Stimulated activated CD4-positive, alpha-beta T cell treated with anti-CD3 and anti-CD28 coated beads, TNF-alpha, amount 100 ng/mL, for 48 hours (primary cell): Measurements from ENCODE around the gene PRKAG1.
"Not testable (repeated sequence)": the region's sequence is repeated elsewhere in the genome, so short reads cannot be mapped to it uniquely, and the experiment has no call there.

Source experiments
- DNase-seq, 3 donors: peaks; one replicate each; pipeline ENCODE4 v3.0.0-alpha.2; 2020; ENCODE audit warnings: low read depth in 3 of 3

Gene PRKAG1

DNA sequence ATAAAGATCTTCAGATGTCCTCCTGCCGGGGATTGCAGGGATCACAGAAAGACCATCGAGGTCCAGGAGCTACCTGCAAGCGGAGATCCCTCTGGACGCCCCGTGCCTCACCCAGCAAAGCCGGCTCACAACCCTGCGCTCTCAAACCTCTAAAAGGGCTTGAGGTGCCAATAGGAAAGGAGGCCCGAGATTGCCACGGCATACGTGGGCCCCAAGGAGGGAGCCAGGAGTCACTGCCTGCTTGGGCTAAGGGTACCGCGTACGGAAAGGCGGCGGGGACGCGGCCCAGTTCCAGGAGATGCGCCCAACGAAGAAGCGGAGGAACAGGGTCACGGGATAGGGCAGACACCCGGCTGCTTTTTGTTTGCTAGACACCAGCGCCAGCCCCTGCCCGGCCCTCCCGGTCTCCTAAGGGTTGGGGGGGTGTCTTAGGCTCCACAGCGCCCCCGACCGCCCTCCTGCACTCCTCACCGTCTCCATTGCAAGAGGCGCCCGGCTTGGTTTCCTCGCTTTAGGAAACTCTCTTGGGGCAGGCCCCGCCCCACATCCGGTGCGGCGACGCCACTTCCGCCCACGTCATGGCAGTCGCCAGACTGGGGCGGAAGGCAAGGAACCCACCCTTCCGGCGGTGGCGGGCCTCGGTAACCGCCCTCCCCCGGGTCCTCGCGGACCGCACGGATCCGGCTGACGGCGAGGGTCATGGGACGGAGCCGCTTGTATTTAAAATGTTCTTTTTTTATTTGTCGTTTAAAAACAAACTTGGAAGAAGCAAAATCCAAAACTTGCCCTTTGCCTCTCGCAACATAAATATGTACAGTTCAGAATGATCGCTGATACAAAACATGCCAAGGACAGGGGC is at the start of gene PRKAG1:
TSS of gene PRKAG1 (minus strand) at position 516 of the 859 bp plus-strand sequence. CDS start at position 480, 36 bp downstream.
- DNase-seq = peak; percentile 86 to 90 (median 88)

DNA sequence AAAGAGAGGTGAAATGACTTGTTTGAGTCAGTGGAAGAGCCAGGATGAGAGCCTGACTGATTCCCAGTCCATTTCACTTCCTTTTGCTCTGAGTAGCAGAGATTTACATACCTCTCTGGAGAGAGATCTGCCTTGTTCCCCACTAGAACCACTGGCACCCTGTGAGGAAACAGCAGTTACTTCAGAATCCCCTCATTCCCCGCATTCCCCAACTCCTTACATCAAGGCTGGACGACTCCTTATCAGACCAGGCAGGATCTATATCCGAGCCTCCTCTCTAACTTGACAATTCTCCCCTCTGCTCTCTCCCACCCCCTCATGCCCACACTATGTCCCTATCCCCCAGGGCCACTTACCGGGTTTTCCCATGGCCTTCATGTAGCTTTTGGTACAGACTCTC is 47.5 kb upstream of the PRKAG1 start:
- no peak for DNase-seq

DNA sequence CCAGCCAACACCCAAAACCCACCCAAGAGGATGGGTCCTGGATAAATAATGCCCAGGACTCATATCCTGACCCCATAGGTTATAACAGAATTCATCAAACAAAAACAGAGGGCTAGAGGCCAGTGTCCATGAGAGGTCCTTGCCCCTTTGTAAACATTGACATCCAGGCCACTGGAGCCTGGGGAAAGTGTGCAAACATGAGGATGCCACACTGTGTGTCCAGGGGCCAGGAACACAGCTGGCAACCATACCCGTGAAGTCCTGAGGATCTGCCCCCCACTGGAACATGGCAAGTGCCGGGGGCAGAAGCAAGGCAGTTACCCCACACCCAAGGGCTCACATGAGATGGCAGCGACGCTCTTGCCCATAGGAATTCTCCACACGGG is 46.2 kb upstream of the PRKAG1 start:
- no peak for DNase-seq

DNA sequence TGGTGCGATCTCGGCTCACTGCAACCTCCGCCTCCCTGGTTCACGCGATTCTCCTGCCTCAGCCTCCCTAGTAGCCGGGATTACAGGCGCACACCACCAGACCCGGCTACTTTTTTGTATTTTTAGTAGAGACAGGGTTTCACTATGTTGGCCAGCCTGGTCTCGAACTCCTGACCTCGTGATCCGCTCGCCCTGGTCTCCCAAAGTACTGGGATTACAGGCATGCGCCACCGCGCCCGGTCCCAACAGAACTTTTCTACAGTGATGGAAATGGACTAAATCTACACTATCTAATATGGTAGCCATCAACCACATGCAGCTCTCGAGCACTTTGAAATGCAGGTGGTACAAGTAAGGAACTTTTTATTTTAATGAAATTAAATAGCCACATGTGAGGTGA is 43.3 kb upstream of the PRKAG1 start:
- DNase-seq = not testable (repeated sequence)

DNA sequence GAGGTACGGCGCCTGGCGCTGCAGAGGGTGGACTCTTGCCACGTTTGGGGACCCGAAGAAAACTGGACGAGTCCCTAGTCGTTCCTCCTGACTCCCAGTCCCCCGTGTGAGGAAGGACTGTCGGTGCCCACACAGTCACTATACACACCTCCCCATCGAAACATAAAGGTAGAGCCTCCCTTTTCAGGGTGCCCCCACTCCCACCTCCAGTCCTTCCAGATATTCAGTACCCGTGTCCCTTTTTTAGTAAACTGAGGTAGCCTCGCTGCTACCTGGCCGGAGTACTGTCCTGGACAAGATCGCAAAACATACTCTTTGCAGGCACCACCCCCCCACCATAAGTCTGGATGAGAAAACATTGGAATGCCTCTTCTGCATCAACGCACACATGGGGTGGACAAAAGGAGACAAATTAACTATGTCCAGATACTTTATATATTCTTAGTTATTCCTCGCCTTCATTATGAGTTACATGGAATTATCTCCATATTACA is 42.6 kb upstream of the PRKAG1 start:
- DNase-seq = no peak

DNA sequence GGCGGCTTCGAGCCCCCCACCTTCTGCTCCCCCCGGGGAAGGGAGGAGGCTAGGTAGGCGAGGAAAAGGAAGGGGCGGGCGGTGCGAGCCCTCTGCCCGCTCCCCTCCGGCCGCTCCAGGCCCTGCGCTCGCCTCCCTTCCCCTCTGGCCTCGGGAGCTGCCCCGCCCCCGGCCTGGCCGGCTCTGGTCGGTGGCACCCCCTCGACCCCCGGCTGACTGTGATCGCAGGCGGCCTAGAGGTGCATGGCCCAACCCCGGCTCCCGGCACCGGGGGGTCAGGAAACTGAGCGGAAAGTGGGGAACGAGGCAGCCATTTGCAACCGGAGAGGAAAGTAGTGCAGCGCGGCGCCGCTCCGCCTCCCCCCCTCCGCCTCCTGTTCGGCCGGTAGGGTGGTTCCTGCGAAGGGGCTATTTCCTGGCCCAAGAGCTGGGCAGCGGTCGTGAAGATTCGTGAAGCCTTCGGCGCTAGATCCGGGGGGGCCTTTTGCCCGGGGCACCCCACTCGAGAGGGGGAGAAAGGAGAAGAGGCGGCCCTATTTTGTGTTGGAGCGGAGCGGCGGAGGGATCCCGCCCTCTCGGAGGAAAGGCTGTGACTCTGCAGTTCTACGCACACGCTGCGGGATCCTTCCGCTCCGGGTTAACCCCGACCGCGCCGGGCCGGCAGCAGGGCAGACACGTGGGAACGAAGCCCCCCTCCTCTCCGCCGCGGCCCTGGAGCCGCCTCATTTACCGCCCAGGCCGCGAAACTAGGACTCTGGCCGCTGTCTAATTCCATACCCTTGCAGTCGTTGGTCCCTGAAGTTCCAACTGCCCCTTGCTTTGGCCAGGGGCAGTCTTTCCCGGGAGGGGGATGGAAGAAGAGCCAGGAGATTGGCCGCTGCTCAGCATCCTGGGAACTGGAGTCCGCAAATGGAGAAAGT is 41.9 kb upstream of the PRKAG1 start, which contains the start of gene KMT2D:
TSS of gene KMT2D (minus strand) at position 558 of the 920 bp plus-strand sequence. CDS start 5,470 bp downstream, outside the sequence.
- DNase-seq = peak; percentile 81 to 85 (median 85)

DNA sequence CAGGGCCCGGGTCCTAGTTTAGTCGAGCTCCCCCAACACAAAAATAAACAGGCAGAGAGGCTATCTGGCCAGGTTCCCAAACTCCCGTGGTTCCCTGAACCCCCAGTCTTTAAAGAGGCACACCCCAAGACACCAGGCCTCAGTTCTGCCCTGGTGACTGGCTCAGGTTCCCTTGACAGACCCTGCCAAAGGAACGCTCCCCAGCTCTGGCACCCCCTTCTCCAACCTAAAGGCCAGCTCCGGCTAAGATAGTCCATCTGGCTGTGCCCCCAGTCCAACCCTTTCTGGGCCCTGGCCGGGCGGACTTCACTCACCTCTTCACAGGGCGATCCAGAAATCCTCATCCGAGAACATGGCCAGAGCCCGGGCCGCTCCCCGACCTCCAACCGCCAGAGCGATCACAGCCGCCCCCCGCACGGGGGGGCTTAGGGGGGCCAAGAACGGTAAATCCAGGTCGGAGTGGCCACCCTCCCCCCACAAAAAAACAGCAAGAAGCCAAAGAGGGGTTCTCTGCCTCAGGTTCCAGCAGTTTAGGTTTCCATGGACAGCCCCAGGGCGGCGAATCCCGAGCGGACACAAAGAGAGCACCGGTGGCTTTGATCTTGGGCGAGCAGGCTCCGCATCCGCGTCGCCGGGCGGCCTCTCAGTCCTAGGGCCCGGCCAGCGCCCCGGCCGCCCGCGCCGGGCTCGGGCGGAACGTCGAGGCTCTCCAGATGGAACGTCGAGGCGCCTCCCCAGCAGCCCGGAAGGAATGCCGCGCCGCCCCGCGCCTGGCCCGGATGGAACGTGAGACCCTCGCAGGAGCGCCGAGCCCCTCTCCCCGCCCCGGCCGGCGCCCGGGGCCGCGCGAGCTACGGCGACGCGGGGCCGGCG is 41.0 kb upstream of the PRKAG1 start:
- no peak for DNase-seq

DNA sequence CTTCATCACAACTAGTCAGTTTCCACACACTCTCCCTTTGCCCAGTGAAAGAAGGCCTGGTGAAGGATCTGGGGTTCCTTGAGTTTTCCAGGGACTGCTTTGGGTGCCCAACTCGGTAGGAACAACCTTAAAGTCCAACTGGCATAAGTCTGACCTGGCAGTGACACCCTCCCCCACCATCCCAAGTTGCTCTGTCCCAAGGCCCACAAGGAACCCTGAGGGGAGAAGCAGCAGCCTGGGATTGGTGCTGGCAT is 40.4 kb upstream of the PRKAG1 start:
- no peak for DNase-seq

DNA sequence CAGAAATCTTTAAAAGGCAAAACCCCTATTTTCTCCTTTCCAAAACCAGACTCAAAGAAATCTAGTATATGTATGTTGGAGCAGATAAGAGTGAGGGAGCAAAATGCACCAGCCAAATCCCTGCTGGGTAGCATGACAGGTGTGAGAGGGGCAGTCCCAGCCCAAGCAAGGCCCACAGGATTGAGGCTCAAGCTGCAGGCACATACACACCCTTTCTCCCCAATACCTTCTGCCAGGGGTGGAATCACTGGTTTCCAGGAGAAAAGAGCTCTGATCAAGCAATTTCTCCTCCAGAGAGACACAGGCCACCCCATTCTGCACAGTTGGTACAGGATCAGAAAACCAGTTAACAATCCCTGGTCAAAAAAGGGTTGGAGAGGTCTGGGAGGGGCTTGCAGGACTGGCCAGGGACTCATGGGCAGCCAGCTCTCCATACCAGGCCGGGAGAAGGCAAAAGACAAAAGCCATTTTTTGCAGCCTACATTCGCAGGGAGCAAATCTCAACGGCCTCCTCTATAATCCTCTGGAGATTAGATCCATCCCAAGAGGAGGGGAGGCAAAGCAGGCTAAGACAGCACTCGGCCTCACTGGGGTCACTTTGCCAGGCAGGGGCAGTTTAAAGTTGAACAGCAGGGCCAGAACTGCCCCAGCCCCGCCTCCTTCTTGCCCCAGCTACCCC is 39.9 kb upstream of the PRKAG1 start:
- no peak for DNase-seq

DNA sequence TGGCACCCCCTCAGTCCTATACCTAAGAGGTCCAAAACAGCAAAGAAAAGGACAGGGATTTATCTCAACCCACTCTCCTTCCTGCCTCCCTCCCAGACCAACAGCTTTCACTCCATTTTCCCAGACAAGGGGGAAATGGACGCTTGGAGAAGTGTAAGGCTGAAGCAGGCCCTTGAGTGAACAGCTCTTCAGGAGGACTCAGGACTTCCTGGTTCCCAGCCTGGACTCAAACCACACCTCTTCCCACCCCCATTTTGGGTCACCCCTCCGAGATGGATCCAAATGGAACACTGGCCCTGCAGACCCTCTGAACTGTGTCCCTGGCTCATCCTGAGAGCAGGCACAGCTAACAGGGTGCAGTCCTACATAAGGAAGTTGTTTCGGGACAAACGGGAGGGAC is 39.3 kb upstream of the PRKAG1 start:
- no peak for DNase-seq

DNA sequence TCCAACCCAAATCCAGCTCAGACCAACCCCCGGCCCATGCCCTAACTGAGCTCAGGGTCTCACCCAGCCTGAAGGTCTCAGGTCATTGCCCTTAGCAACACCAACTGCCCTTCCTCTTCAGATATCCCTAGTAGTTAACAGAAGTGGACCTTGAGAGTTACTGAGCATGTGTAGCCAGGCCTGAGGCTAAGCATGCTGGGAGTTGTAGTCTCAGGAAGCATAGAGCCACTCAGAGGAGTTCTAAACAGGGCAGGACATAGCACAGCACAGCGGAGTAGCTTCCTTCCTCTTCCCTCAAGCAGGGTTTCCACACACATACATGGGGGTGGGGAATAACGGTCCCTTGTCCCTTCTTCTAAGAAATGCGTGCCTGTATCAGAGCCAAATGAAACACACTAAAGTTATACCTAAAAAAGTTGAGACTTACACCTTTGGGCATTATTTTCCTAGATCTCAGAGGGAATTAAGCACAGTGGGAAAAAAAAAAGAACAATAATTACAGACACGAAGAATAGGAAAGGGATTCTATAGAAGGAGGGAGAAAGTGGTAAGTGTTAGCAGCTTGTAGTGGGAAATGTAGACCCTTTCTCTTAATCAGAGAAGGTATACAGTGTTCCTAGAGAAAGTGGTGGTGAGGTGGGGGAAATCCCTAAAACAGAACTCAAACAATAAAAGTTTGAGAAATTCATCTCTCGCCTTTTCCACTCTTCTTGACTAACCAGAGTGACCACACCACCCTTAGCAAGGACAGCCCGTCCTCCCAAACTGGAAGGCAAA is 37.6 kb upstream of the PRKAG1 start:
- peak in 2 of 3 donors; percentile 20 to 29 for DNase-seq

DNA sequence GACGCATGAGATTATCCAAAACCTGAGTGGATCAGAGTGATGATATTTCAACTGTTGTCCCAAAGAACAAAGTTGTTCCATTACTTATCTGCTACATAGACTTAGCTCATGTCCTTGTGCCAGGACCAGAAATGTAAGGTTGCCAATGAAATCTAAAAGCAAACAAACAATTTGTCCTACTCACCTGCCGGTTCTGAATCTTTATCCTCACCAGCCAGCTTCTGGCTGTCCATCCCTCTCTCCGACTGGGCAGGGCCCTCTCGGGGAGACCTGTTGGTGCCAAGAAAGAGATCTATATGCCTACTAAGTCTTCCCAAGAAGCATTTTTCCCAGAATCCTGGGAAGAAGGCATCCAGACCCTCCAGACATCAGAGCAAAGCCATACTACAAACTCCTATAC is 36.5 kb upstream of the PRKAG1 start:
- DNase-seq = no peak

DNA sequence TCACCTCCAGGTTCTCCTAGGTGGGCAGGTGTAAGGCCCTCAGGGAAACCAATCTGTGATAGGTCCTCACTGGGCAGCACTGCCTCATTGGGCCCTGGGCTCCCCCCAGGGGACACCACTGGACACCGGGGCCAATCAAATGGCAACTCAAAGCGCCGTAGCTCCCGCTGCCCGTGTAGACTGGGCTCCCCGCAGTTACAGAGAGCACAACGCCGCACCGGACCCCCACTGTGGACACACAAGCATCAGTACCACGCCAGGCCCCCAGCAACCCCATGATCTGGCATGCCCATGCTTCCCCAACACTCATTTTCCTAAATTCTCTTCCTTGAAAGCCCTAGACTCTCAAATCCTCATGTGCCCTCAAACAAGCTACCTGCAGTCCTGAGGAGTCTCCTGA is 35.9 kb upstream of the PRKAG1 start:
- no peak for DNase-seq

DNA sequence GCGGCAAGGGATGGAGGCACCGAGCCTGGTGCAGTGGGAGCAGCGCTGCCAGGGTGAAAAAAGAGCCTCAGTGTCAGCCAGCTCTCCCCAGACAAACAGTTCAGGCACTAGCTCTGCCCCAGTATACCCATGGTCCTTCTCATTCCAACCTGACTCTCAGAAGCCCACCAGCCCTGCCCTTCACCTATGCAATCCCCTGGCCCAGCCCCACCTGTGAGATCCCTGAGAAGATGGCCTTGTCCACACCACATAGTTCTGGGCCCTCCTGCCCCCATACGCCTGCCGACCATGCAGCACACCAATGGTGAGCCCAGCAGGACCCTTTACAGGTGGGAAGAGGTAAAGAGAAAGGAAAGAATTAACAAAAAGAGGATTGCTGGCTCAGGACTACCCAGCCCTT is 35.5 kb upstream of the PRKAG1 start:
- DNase-seq = no peak

DNA sequence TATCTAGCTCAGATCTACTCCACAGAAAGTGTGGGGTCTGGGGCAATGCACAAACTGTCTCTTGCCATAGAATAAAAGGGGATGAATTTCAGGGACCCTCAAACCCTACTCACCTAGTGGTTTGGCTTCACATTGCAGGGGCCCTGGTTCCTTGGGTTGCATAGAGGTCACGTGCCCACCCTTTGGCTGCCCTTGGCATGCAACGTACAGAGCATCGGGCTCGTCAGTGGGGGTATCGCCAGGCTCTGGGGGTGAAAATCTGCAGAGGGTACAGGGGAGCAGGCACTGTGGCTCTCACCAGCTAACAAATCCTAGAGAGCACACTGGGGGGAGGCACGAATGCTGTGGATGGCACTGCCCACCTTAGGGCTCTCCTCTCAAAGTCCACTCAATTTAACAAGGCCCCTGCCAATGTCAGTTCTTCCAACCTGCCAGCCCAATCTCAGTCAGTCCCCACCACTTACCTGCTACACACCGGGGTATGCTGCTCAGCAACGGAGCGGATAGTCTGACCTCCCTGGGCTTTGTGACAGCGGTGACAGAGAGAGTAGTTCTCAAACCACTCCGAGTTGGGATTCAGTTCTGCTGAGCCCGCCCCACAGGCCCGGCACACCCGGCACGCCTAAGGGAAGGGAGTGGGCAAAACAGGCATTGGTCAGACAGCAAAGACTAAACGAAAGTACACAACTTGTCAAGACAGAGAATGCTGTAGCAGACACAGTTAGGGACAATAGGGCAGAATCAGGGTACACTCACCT is 34.1 kb upstream of the PRKAG1 start:
- DNase-seq = no peak

DNA sequence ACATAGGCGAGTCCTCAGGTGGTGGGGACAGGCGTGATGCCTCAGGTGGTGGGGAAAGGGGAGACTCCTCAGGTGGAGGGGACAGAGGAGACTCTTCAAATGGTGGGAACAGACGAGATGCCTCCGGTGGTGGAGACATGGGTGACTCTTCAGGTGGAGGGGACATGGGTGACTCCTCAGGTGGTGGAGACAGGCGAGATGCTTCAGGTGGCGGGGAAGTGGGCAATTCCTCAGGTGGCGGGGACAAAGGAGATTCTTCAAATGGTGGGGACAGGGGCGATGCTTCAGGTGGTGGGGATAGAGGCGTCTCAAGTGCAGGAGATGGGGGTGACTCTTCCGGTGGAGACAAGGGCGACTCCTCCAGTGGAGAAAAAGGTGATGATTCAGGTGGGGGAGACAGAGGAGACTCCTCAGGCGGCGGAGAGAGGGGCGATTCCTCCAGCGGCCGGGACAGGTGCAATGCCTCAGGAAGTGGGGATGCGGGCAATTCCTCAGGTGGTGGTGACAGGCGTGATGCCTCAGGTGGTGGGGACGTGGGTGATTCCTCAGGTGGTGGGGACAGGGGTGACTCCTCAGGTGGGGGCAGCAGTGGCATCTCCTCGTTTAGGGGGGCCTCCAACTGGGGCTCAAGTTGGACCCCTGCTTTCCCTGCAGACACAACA is 33.3 kb upstream of the PRKAG1 start:
- no peak for DNase-seq

DNA sequence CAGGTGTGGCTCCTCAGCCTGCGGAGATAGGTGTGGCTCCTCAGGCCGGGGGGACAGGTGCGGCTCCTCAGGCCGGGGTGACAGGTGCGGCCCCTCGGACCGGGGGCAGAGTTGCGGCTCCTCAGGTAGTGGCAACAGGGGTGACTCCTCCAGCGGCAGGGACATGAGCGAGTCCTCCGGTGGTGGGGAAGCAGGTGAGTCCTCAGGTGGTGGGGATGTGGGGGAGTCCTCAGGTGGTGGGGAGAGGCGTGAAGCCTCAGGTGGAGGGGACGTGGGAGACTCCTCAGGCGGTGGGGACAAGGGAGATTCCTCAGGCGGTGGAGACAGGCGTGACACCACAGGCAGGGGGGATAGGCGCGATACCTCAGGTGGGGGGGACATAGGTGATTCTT is 32.8 kb upstream of the PRKAG1 start:
- no peak for DNase-seq

DNA sequence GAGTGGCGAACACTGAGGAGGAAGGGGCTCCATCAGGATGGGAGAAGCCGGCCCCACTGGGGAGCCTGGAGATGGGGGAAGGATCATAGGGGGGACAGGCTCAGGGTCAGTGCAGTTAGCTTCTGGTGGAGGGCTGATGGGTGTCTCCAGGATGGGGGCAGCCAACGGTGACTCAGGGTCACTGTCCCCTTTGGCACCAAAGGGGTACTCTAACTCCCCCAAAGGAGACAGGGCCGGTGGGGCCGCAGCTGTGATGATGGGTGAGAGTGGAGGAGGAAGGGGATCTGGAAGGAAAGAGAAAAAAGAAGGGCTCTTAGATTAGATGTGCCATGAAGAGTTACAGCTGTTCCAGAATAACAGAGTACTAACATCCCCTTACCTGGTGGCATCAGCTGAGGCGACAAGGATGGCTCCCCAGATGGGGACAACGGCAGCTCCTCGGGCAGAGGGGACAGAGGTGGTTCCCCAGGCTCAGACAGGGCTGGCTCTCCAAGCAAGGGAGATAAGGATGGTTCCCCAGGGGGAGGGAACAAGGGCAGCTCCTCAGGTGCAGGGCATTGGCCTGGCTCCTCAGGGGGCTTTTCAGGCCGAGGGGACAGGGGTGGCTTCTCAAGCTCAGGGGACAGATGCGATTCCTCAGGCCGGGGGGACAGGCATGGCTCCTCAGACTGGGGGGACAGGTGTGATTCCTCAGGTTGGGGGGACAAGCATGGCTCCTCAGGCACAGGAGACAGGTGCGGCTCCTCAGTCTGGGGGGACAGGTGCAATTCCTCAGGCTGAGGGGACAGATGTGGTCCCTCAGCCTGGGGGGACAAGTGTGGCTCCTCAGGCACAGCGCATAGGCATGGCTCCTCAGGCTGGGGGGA is 32.2 kb upstream of the PRKAG1 start:
- no peak for DNase-seq
